ENCODE results near the gene ROR1.

Gene ROR1

GRCh38 chr1:63946866-63947491 is 173.2 kb downstream of the ROR1 start:
- DNase-seq = no peak

- DNase-seq = no peak
These were observed 174.1 kb downstream of the ROR1 start for GRCh38 chr1:63947904-63948303.

- DNase-seq = no peak
These were observed 176.2 kb downstream of the ROR1 start for GRCh38 chr1:63950023-63950422.

GRCh38 chr1:63951059-63951946 is 177.5 kb downstream of the ROR1 start:
- no peak for DNase-seq

GRCh38 chr1:63954187-63954586 is 180.4 kb downstream of the ROR1 start:
- DNase-seq = no peak

- no peak for DNase-seq
These were observed 181.7 kb downstream of the ROR1 start for GRCh38 chr1:63955370-63956145.

- DNase-seq = no peak
These were observed 184.7 kb downstream of the ROR1 start for GRCh38 chr1:63958556-63958955.

- no peak for DNase-seq
These were observed 186.5 kb downstream of the ROR1 start for GRCh38 chr1:63960326-63960725.

- DNase-seq = no peak
These were observed 192.2 kb downstream of the ROR1 start for GRCh38 chr1:63966016-63966415.

GRCh38 chr1:63967901-63968300 is 194.1 kb downstream of the ROR1 start:
- no peak for DNase-seq

GRCh38 chr1:63968663-63969440 is 195.0 kb downstream of the ROR1 start:
- DNase-seq = no peak

GRCh38 chr1:63969441-63969901 is 195.7 kb downstream of the ROR1 start:
- DNase-seq = no peak

- no peak for DNase-seq
These were observed 197.7 kb downstream of the ROR1 start for GRCh38 chr1:63971557-63971956.

- no peak for DNase-seq
These were observed 199.2 kb downstream of the ROR1 start for GRCh38 chr1:63973005-63973419.

GRCh38 chr1:63974966-63975365 is 201.1 kb downstream of the ROR1 start:
- no peak for DNase-seq

GRCh38 chr1:63975481-63975880 is 201.7 kb downstream of the ROR1 start:
- no peak for DNase-seq

- no peak for DNase-seq
These were observed 202.2 kb downstream of the ROR1 start for GRCh38 chr1:63976006-63976405.

- no peak for DNase-seq
These were observed 203.6 kb downstream of the ROR1 start for GRCh38 chr1:63977466-63977865.

GRCh38 chr1:63980740-63981407 is 207.1 kb downstream of the ROR1 start:
- no peak for DNase-seq

- DNase-seq = no peak
These were observed 207.6 kb downstream of the ROR1 start for GRCh38 chr1:63981408-63981773.

GRCh38 chr1:63982201-63982600 is 208.4 kb downstream of the ROR1 start:
- DNase-seq = no peak
